Keratinocyte (primary cell): ENCODE results near the gene HDAC8. TPM values are rescaled to one million over a fixed set of nuclear protein-coding genes. Genes with fewer than 3 reads are reported as not detected.

Source experiments
- DNase-seq: peaks from one replicate; pipeline ENCODE4 v3.0.0-alpha.2; 2011; ENCODE audit warnings: low read depth, missing footprints, low spot score
- FAIRE-seq: peaks from 2 replicates; lab custom pipeline; 2011; peaks lifted over from hg19 to GRCh38; lab: Jason Lieb, UNC
- H2AFZ ChIP-seq: 2 replicates; pipeline ENCODE4 v1.6.0; 2012; ENCODE audit warnings: low read length, control low read depth, inconsistent platforms; ENCODE audit not compliant: control insufficient read depth
- H3K27ac ChIP-seq: 2 replicates; pipeline ENCODE4 v1.5.1; 2011; ENCODE audit warnings: low read length; ENCODE audit not compliant: control insufficient read depth, insufficient read depth
- H3K27me3 ChIP-seq: 3 replicates; pipeline ENCODE4 v1.6.0; 2011; ENCODE audit warnings: low read length; ENCODE audit not compliant: control insufficient read depth, insufficient read depth; ENCODE audit errors: extremely low read depth
- H3K36me3 ChIP-seq, 2 experiments: 2 replicates in 1 of 2; 3 replicates in 1 of 2; pipeline ENCODE4 v1.5.1; 2011; ENCODE audit warnings: low read length in 2 of 2, mild to moderate bottlenecking in 1 of 2; ENCODE audit not compliant: control insufficient read depth in 2 of 2, insufficient read depth in 2 of 2; ENCODE audit errors: extremely low read depth in 1 of 2
- H3K4me1 ChIP-seq: 3 replicates; pipeline ENCODE4 v1.5.1; 2011; ENCODE audit warnings: low read length; ENCODE audit not compliant: control insufficient read depth, insufficient read depth; ENCODE audit errors: extremely low read depth
- H3K4me2 ChIP-seq: 3 replicates; pipeline ENCODE4 v1.6.0; 2011; ENCODE audit warnings: low read depth, low read length; ENCODE audit not compliant: control insufficient read depth, insufficient read depth; ENCODE audit errors: extremely low read depth
- H3K4me3 ChIP-seq, 3 experiments: fragments of 200-600 bp in 1 of 3; sonication (generic) in 1 of 3; 2 replicates in 2 of 3; 3 replicates in 1 of 3; pipeline ENCODE4 v1.5.1; 2011 to 2016; ENCODE audit warnings: low read length in 3 of 3, mild to moderate bottlenecking in 3 of 3, control low read depth in 2 of 3, inconsistent platforms in 1 of 3, low read depth in 1 of 3, mixed read lengths in 1 of 3, mixed run types in 1 of 3, moderate library complexity in 1 of 3; ENCODE audit not compliant: control insufficient read depth in 2 of 3, insufficient read depth in 2 of 3; ENCODE audit errors: extremely low read depth in 1 of 3
- H3K79me2 ChIP-seq: 2 replicates; pipeline ENCODE4 v1.6.0; 2012; ENCODE audit warnings: low read length; ENCODE audit not compliant: control insufficient read depth, insufficient read depth
- H3K9ac ChIP-seq: 3 replicates; pipeline ENCODE4 v1.6.0; 2011; ENCODE audit warnings: low read length; ENCODE audit not compliant: control insufficient read depth, insufficient read depth; ENCODE audit errors: extremely low read depth
- H3K9me1 ChIP-seq: 3 replicates; pipeline ENCODE4 v1.6.0; 2011; ENCODE audit warnings: low read length; ENCODE audit not compliant: control insufficient read depth, insufficient read depth; ENCODE audit errors: extremely low read depth
- H3K9me3 ChIP-seq: 2 replicates; pipeline ENCODE4 v1.5.1; 2012; ENCODE audit warnings: low read depth, low read length; ENCODE audit not compliant: control insufficient read depth
- H4K20me1 ChIP-seq: 3 replicates; pipeline ENCODE4 v1.6.0; 2011; ENCODE audit warnings: low read length; ENCODE audit not compliant: control insufficient read depth, insufficient read depth; ENCODE audit errors: extremely low read depth
- CTCF ChIP-seq, 3 experiments: IDR thresholded peaks in 1 of 3; conservative IDR thresholded peaks in 1 of 3; optimal IDR thresholded peaks in 1 of 3; 2 replicates in 2 of 3; 3 replicates in 1 of 3; pipeline versions ENCODE3 to v1.5.1; 2011; ENCODE audit warnings: low read length in 3 of 3, mild to moderate bottlenecking in 3 of 3, moderate library complexity in 2 of 3, control low read depth in 1 of 3, inconsistent platforms in 1 of 3; ENCODE audit not compliant: insufficient read depth in 2 of 3; ENCODE audit errors: extremely low read depth in 1 of 3
- EZH2 ChIP-seq: IDR thresholded peaks from one replicate; pipeline ENCODE4 v1.6.1; 2012; ENCODE audit warnings: inconsistent platforms, mild to moderate bottlenecking, low read length, moderate library complexity
- dilution Hi-C: fragments of 300-500 bp; cut with MboI; formaldehyde crosslinking; loops from one replicate; pipeline ENCODE4 v1.7.0; 2020; ENCODE audit warnings: low sequenced_read_pairs; ENCODE audit not compliant: extremely low pct_ligation_motif_present
- polyA plus RNA-seq, 5 experiments: library from polyadenylated mRNA; depleted of rRNA in 3 of 5; stranded (reverse) in 3 of 5; stranded (forward) in 1 of 5; unstranded in 1 of 5; fragments of >200 nt; gene quantifications; 1 replicate in 1 of 5; 2 replicates in 3 of 5; 3 replicates in 1 of 5; pipeline versions ENCODE4 v1.2.1 to v1.2.3, GENCODE V29; 2011 to 2012; ENCODE audit warnings: missing spikeins in 2 of 5, low read depth in 1 of 5, low replicate concordance in 1 of 5

The HDAC8 gene
- polyA plus RNA-seq, 1 donor (not counting 4 experiments of a cell fraction or from before 2014, with no cell fraction given), result 27.3 TPM

- FAIRE-seq (no peak), DNase-seq (no peak)
- no peaks in the 10 kb centered on the region for H3K27me3 ChIP-seq
- H3K36me3 ChIP-seq, result no peaks in the 10 kb centered on the region
- no peak overlapping the region for H3K27ac ChIP-seq
- dilution Hi-C loops, result no loop called here
- TF ChIP-seq CTCF (optimal IDR thresholded peaks at IDR 0.05 in 1 of 3, IDR thresholded peaks at IDR 0.05 in 1 of 3, conservative IDR thresholded peaks at IDR 0.05 in 1 of 3; ENCODE audit: extremely low read depth in 1 of 3, insufficient read depth in 2 of 3, low read length in 3 of 3), result no peak
- H3K4me3 ChIP-seq, result no peak overlapping the region
- H3K9me3 ChIP-seq, result no peaks in the 10 kb centered on the region
- H3K79me2 ChIP-seq, result no peaks in the 10 kb centered on the region
- no peaks in the 10 kb centered on the region for H3K4me1 ChIP-seq
- no peaks in the 10 kb centered on the region for H3K9me1 ChIP-seq
- H4K20me1 ChIP-seq, result no peaks in the 10 kb centered on the region
- H3K9ac ChIP-seq, result no peak overlapping the region
- H2AFZ ChIP-seq, result no peak overlapping the region
- no peak overlapping the region for H3K4me2 ChIP-seq
These were observed 26.7 kb downstream of the HDAC8 start for GRCh38 chrX:72545990-72546389.

- Histone ChIP-seq H3K4me3 (no peak overlapping the region), H3K9ac (no peak overlapping the region), H3K79me2 (no peaks in the 10 kb centered on the region), H3K4me1 (no peaks in the 10 kb centered on the region), H3K36me3 (no peaks in the 10 kb centered on the region), H3K27ac (no peak overlapping the region), H3K27me3 (no peaks in the 10 kb centered on the region), H3K4me2 (no peak overlapping the region), H3K9me3 (no peaks in the 10 kb centered on the region), H3K9me1 (no peaks in the 10 kb centered on the region), H4K20me1 (no peaks in the 10 kb centered on the region), H2AFZ (no peak overlapping the region)
- FAIRE-seq (peak; percentile 26), DNase-seq (no peak)
- TF ChIP-seq EZH2 (no peak), CTCF (optimal IDR thresholded peaks at IDR 0.05 in 1 of 3, IDR thresholded peaks at IDR 0.05 in 1 of 3, conservative IDR thresholded peaks at IDR 0.05 in 1 of 3; ENCODE audit: extremely low read depth in 1 of 3, insufficient read depth in 2 of 3, low read length in 3 of 3) (peak in 2 of 3 experiments; percentile 9 to 23)
- dilution Hi-C loops, result no loop called here
These were observed 32.3 kb downstream of the HDAC8 start for GRCh38 chrX:72540318-72540717.
